Liver (tissue), 9 donors: ENCODE measurements around the gene RPS6KA5. TPM values are rescaled to one million over a fixed set of nuclear protein-coding genes. Genes with fewer than 3 reads are reported as not detected.

Experiments used
- DNase-seq: peaks from one replicate; pipeline ENCODE4 v3.0.0-alpha.2; 2017; ENCODE audit warnings: low spot score
- H3K27ac ChIP-seq, 2 donors: one replicate each; pipeline ENCODE4 v1.7.0; 2013; ENCODE audit warnings: inconsistent platforms in 2 of 2, low read length in 2 of 2, control low read depth in 1 of 2, low read depth in 1 of 2, mild to moderate bottlenecking in 1 of 2
- H3K27me3 ChIP-seq, 4 donors: one replicate each; pipeline versions ENCODE4 v1.6.1 to v1.7.0; 2013; ENCODE audit warnings: low read length in 3 of 4, inconsistent platforms in 1 of 4, mild to moderate bottlenecking in 1 of 4, moderate library complexity in 1 of 4; ENCODE audit not compliant: control insufficient read depth in 4 of 4, insufficient read depth in 4 of 4
- H3K36me3 ChIP-seq, 4 donors: one replicate each; pipeline versions ENCODE4 v1.6.1 to v1.7.0; 2013; ENCODE audit warnings: low read length in 3 of 4, mild to moderate bottlenecking in 3 of 4, low read depth in 1 of 4, moderate library complexity in 1 of 4; ENCODE audit not compliant: control insufficient read depth in 4 of 4, insufficient read depth in 3 of 4
- H3K4me1 ChIP-seq, 4 donors: one replicate each; pipeline versions ENCODE4 v1.6.1 to v1.7.0; 2013; ENCODE audit warnings: low read length in 3 of 4, mild to moderate bottlenecking in 3 of 4, moderate library complexity in 1 of 4; ENCODE audit not compliant: control insufficient read depth in 4 of 4, insufficient read depth in 4 of 4
- H3K4me3 ChIP-seq, 3 donors: one replicate each; pipeline versions ENCODE4 v1.6.1 to v1.7.0; 2013; ENCODE audit warnings: low read length in 3 of 3, control low read depth in 1 of 3, low read depth in 1 of 3, mild to moderate bottlenecking in 1 of 3
- H3K9ac ChIP-seq, 2 donors: one replicate each; pipeline ENCODE4 v1.7.0; 2013; ENCODE audit warnings: low read length in 2 of 2, mild to moderate bottlenecking in 2 of 2, moderate library complexity in 2 of 2, control low read depth in 1 of 2, low read depth in 1 of 2
- H3K9me3 ChIP-seq, 4 donors: one replicate each; pipeline versions ENCODE4 v1.6.1 to v1.7.0; 2013; ENCODE audit warnings: low read length in 3 of 4; ENCODE audit not compliant: control insufficient read depth in 4 of 4
- ATF3 ChIP-seq: IDR thresholded peaks from 2 replicates; pipeline ENCODE4 v1.6.1; 2016; ENCODE audit warnings: antibody characterized with exemption
- CTCF ChIP-seq: fragments of 150-350 bp; IDR thresholded peaks from 2 replicates; pipeline ENCODE4 v1.5.1; 2017; ENCODE audit warnings: improper control_type of control experiment, low read depth, low read length; ENCODE audit not compliant: missing input control
- EGR1 ChIP-seq, 2 donors: IDR thresholded peaks; 2 replicates each; pipeline ENCODE4 v1.6.1; 2016 to 2018; ENCODE audit warnings: antibody characterized with exemption in 2 of 2, low read depth in 2 of 2
- FOXA1 ChIP-seq: IDR thresholded peaks from 2 replicates; pipeline ENCODE4 v1.6.1; 2016; ENCODE audit warnings: antibody characterized with exemption
- FOXA2 ChIP-seq: IDR thresholded peaks from 2 replicates; pipeline ENCODE4 v1.6.1; 2016; ENCODE audit warnings: antibody characterized with exemption
- GABPA ChIP-seq, 2 donors: IDR thresholded peaks in 1 of 2; conservative IDR thresholded peaks in 1 of 2; 2 replicates each; pipeline ENCODE4 v1.6.1; 2016; ENCODE audit warnings: antibody characterized with exemption in 2 of 2, mild to moderate bottlenecking in 1 of 2, moderate library complexity in 1 of 2
- HNF4A ChIP-seq, 2 donors: conservative IDR thresholded peaks; 2 replicates each; pipeline ENCODE4 v1.6.1; 2016; ENCODE audit warnings: antibody characterized with exemption in 2 of 2, mild to moderate bottlenecking in 2 of 2
- HNF4G ChIP-seq: IDR thresholded peaks from 2 replicates; pipeline ENCODE4 v1.6.1; 2016; ENCODE audit warnings: antibody characterized with exemption
- NR2F2 ChIP-seq: IDR thresholded peaks from 2 replicates; pipeline ENCODE4 v1.6.1; 2016; ENCODE audit warnings: antibody characterized with exemption
- RAD21 ChIP-seq, 2 donors: IDR thresholded peaks; 2 replicates each; pipeline ENCODE4 v1.6.1; 2016; ENCODE audit warnings: antibody characterized with exemption in 2 of 2, mild to moderate bottlenecking in 2 of 2
- RXRA ChIP-seq, 2 donors: IDR thresholded peaks; 2 replicates each; pipeline ENCODE4 v1.6.1; 2017 to 2018; ENCODE audit warnings: antibody characterized with exemption in 2 of 2, mild to moderate bottlenecking in 1 of 2
- SP1 ChIP-seq: IDR thresholded peaks from 2 replicates; pipeline ENCODE4 v1.6.1; 2018; ENCODE audit warnings: antibody characterized with exemption, mild to moderate bottlenecking
- TAF1 ChIP-seq: conservative IDR thresholded peaks from 2 replicates; pipeline ENCODE4 v1.6.1; 2016; ENCODE audit warnings: antibody characterized with exemption, mild to moderate bottlenecking
- YY1 ChIP-seq: IDR thresholded peaks from 2 replicates; pipeline ENCODE4 v1.6.1; 2016; ENCODE audit warnings: antibody characterized with exemption, mild to moderate bottlenecking
- WGBS: extraction: QIAGEN DNeasy Blood & Tissue Kit; methylation state at CpG from one replicate; pipeline ENCODE4 v1.1.7; 2013; 5-methylcytosine and 5-hydroxymethylcytosine counted together
- polyA plus RNA-seq, 2 donors: library from polyadenylated mRNA; stranded (reverse) in 1 of 2; unstranded in 1 of 2; fragments of 200-250 nt in 1 of 2; fragments of >200 nt in 1 of 2; fragmentation: Nextera tagmentation in 1 of 2; extraction: Ambion mirVana in 1 of 2; gene quantifications; one replicate each; pipeline versions ENCODE4 v1.2.1 to v1.2.3, GENCODE V29; 2013 to 2015
- total RNA-seq, 2 donors: library from RNA; depleted of rRNA; stranded (reverse); fragments of >200 nt; gene quantifications; one replicate each; pipeline ENCODE4 v1.2.3, GENCODE V29; 2014
- TF ChIP-seq, protein P1 (sequence below): IDR thresholded peaks from 2 replicates; pipeline ENCODE4 v1.6.1; 2016; ENCODE audit warnings: antibody characterized with exemption, mild to moderate bottlenecking
- TF ChIP-seq, protein P2 (sequence below): IDR thresholded peaks from 2 replicates; pipeline ENCODE4 v1.6.1; 2016; ENCODE audit warnings: antibody characterized with exemption
- donor health status: healthy.
- donor health status: healthy.
- donor health status: healthy.
- donor health status: healthy.
- donor health status: healthy.

Gene RPS6KA5
- total and polyA plus RNA-seq, 4 donors, result 0.52 to 2.3 (median 1.3) TPM

GRCh38 chr14:90866833-90867232, 193.6 kb downstream of the RPS6KA5 start:
- Histone ChIP-seq H3K36me3 (no peaks in the 10 kb centered on the region), H3K4me1 (no peaks in the 10 kb centered on the region), H3K9me3 (no peaks in the 10 kb centered on the region), H3K4me3 (no peak overlapping the region), H3K9ac (no peak overlapping the region), H3K27ac (no peak overlapping the region), H3K27me3 (no peaks in the 10 kb centered on the region)
- no peak for TF ChIP-seq GABPA (IDR thresholded peaks at IDR 0.05 in 1 of 2, conservative IDR thresholded peaks at IDR 0.05 in 1 of 2)
- TF ChIP-seq YY1, result no peak
- no peak for TF ChIP-seq HNF4G
- no peak for TF ChIP-seq RXRA (IDR thresholded peaks at IDR 0.05)
- no peak for TF ChIP-seq SP1
- no peak for TF ChIP-seq HNF4A (conservative IDR thresholded peaks at IDR 0.05)
- TF ChIP-seq EGR1 (IDR thresholded peaks at IDR 0.05; ENCODE audit: low read depth in 2 of 2), result no peak
- TF ChIP-seq, protein P1, sequence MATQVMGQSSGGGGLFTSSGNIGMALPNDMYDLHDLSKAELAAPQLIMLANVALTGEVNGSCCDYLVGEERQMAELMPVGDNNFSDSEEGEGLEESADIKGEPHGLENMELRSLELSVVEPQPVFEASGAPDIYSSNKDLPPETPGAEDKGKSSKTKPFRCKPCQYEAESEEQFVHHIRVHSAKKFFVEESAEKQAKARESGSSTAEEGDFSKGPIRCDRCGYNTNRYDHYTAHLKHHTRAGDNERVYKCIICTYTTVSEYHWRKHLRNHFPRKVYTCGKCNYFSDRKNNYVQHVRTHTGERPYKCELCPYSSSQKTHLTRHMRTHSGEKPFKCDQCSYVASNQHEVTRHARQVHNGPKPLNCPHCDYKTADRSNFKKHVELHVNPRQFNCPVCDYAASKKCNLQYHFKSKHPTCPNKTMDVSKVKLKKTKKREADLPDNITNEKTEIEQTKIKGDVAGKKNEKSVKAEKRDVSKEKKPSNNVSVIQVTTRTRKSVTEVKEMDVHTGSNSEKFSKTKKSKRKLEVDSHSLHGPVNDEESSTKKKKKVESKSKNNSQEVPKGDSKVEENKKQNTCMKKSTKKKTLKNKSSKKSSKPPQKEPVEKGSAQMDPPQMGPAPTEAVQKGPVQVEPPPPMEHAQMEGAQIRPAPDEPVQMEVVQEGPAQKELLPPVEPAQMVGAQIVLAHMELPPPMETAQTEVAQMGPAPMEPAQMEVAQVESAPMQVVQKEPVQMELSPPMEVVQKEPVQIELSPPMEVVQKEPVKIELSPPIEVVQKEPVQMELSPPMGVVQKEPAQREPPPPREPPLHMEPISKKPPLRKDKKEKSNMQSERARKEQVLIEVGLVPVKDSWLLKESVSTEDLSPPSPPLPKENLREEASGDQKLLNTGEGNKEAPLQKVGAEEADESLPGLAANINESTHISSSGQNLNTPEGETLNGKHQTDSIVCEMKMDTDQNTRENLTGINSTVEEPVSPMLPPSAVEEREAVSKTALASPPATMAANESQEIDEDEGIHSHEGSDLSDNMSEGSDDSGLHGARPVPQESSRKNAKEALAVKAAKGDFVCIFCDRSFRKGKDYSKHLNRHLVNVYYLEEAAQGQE, result no peak
- TF ChIP-seq NR2F2, result no peak
- TF ChIP-seq FOXA2, result no peak
- no peak for TF ChIP-seq FOXA1
- TF ChIP-seq ATF3, result no peak
- TF ChIP-seq, protein P2, sequence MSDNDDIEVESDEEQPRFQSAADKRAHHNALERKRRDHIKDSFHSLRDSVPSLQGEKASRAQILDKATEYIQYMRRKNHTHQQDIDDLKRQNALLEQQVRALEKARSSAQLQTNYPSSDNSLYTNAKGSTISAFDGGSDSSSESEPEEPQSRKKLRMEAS, result no peak
- no peak for TF ChIP-seq TAF1
- TF ChIP-seq CTCF, result no peak
- DNase-seq, result no peak

GRCh38 chr14:90864741-90865140, 195.7 kb downstream of the RPS6KA5 start:
- Histone ChIP-seq H3K4me3 (no peak overlapping the region), H3K9ac (no peak overlapping the region), H3K27me3 (no peaks in the 10 kb centered on the region), H3K9me3 (no peaks in the 10 kb centered on the region), H3K27ac (no peak overlapping the region), H3K36me3 (no peaks in the 10 kb centered on the region), H3K4me1 (no peaks in the 10 kb centered on the region)
- no peak for TF ChIP-seq HNF4A (conservative IDR thresholded peaks at IDR 0.05)
- TF ChIP-seq, protein P2, result no peak
- TF ChIP-seq ATF3, result no peak
- no peak for TF ChIP-seq NR2F2
- TF ChIP-seq EGR1 (IDR thresholded peaks at IDR 0.05; ENCODE audit: low read depth in 2 of 2), result no peak
- TF ChIP-seq RXRA (IDR thresholded peaks at IDR 0.05), result no peak
- no peak for TF ChIP-seq GABPA (IDR thresholded peaks at IDR 0.05 in 1 of 2, conservative IDR thresholded peaks at IDR 0.05 in 1 of 2)
- no peak for TF ChIP-seq FOXA2
- no peak for TF ChIP-seq CTCF
- TF ChIP-seq HNF4G, result no peak
- no peak for TF ChIP-seq TAF1
- TF ChIP-seq RAD21 (IDR thresholded peaks at IDR 0.05), result no peak
- TF ChIP-seq, protein P1, result no peak
- no peak for DNase-seq
- WGBS, result 100% methylated on average over 2 of the region's 2 CpGs
